Peyer's patch (tissue), 4 donors: Measurements from ENCODE around the gene B3GLCT.

Source experiments
- POLR2A ChIP-seq, 2 donors: fragments of 450-650 bp; IDR thresholded peaks; one replicate each; pipeline ENCODE4 v1.5.1; 2017; ENCODE audit warnings: antibody characterized with exemption in 2 of 2, mild to moderate bottlenecking in 2 of 2, moderate library complexity in 2 of 2
- TF ChIP-seq, protein P1 (sequence below), 6 experiments: fragments of 450-650 bp in 4 of 6; fragments of 200-600 bp in 2 of 6; sonication (generic) in 1 of 6; IDR thresholded peaks; one replicate each; pipeline ENCODE4 v1.5.1; 2017 to 2019; ENCODE audit warnings: antibody characterized with exemption in 6 of 6, mild to moderate bottlenecking in 3 of 6, moderate library complexity in 1 of 6

DNA sequence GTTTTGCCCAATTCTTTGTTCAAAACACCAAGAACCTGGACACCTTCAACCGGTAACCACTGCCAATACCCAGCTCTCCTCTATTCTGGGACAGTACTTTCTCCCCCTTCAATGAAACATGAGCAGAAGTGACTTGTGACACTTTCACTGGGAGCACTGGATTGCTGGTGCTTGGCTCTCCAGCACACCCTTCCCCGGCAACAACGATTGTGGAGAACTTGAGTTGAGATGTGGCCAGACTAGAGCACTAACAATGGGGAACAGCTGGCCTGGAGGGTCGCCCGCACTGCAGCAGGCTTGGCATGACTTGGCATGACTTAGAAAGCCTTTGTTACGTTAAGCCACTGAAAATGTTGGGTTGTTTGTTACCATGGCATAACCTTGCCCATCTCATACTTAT is 7.5 kb upstream of the B3GLCT start:
- TF ChIP-seq, protein P1, sequence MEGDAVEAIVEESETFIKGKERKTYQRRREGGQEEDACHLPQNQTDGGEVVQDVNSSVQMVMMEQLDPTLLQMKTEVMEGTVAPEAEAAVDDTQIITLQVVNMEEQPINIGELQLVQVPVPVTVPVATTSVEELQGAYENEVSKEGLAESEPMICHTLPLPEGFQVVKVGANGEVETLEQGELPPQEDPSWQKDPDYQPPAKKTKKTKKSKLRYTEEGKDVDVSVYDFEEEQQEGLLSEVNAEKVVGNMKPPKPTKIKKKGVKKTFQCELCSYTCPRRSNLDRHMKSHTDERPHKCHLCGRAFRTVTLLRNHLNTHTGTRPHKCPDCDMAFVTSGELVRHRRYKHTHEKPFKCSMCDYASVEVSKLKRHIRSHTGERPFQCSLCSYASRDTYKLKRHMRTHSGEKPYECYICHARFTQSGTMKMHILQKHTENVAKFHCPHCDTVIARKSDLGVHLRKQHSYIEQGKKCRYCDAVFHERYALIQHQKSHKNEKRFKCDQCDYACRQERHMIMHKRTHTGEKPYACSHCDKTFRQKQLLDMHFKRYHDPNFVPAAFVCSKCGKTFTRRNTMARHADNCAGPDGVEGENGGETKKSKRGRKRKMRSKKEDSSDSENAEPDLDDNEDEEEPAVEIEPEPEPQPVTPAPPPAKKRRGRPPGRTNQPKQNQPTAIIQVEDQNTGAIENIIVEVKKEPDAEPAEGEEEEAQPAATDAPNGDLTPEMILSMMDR (IDR thresholded peaks at IDR 0.05) = no peak
- TF ChIP-seq POLR2A (IDR thresholded peaks at IDR 0.05) = no peak
